ENCODE data around the gene RHAG.

DNA sequence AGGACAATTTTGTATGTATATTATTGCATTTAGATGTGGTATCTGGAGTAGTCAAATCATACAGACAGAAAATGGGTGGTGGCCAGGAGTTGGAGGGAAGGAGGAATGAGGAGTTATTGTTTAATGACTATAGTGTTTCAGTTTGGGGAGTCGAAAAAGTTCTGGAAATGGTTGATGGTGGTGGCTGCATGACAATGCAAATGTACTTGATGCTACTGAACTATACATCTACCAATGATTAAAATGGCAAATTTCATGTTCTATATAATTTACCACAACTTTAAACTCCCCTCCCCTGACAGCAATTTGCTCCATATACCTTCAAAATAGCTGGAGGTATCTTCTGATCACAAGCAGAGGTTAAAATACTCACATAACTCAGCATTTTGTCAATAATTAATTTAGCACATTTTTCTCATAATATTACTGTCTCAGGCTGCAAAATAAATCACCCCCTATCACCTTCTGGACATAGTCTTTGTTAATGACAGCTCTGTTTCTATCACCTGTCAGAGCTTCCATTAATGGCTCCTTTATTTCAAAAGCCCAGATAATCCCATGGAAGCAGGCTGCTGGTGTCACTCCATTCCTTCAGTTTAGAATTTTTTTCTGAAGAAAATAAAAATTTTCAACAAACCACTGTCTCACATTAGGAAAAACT lies 25.7 kb upstream of the RHAG start:
- TF ChIP-seq, protein P1, sequence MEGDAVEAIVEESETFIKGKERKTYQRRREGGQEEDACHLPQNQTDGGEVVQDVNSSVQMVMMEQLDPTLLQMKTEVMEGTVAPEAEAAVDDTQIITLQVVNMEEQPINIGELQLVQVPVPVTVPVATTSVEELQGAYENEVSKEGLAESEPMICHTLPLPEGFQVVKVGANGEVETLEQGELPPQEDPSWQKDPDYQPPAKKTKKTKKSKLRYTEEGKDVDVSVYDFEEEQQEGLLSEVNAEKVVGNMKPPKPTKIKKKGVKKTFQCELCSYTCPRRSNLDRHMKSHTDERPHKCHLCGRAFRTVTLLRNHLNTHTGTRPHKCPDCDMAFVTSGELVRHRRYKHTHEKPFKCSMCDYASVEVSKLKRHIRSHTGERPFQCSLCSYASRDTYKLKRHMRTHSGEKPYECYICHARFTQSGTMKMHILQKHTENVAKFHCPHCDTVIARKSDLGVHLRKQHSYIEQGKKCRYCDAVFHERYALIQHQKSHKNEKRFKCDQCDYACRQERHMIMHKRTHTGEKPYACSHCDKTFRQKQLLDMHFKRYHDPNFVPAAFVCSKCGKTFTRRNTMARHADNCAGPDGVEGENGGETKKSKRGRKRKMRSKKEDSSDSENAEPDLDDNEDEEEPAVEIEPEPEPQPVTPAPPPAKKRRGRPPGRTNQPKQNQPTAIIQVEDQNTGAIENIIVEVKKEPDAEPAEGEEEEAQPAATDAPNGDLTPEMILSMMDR (IDR thresholded peaks at IDR 0.05): no peak
- no peak for TF ChIP-seq POLR2A (IDR thresholded peaks at IDR 0.05)
